GM21528 (cell line): Measurements from ENCODE around the gene CCDC27.

Experiments used
- ATAC-seq: cut with Tn5 transposase; IDR thresholded peaks from one replicate; pipeline ENCODE4 v1.9.1; 2021; ENCODE audit warnings: mild to moderate bottlenecking, moderate library complexity; ENCODE audit not compliant: unreplicated experiment, low FRiP score

The CCDC27 gene

GRCh38 chr1:3752400-3752945, at the start of gene CCDC27:
CCDC27 (plus strand) TSS chr1:3752450; CDS start chr1:3752482, 32 bp downstream.
- ATAC-seq: no peak

- ATAC-seq: no peak
These were observed 49.7 kb upstream of the CCDC27 start for GRCh38 chr1:3702528-3702927.

GRCh38 chr1:3702990-3703728, 49.1 kb upstream of the CCDC27 start:
- no peak for ATAC-seq

GRCh38 chr1:3703786-3704371, 48.4 kb upstream of the CCDC27 start:
- no peak for ATAC-seq

GRCh38 chr1:3705341-3705950, 46.8 kb upstream of the CCDC27 start:
- ATAC-seq: no peak

GRCh38 chr1:3706651-3707297, 45.5 kb upstream of the CCDC27 start:
- ATAC-seq: no peak

- no peak for ATAC-seq
These were observed 44.8 kb upstream of the CCDC27 start for GRCh38 chr1:3707298-3707938.

- ATAC-seq: no peak
These were observed 44.3 kb upstream of the CCDC27 start for GRCh38 chr1:3707939-3708328.

- no peak for ATAC-seq
These were observed 43.5 kb upstream of the CCDC27 start for GRCh38 chr1:3708791-3709190.

GRCh38 chr1:3710251-3710650, 42.0 kb upstream of the CCDC27 start:
- ATAC-seq: no peak

- no peak for ATAC-seq
These were observed 40.9 kb upstream of the CCDC27 start for GRCh38 chr1:3711381-3711779.

GRCh38 chr1:3711780-3712451, 40.3 kb upstream of the CCDC27 start:
- no peak for ATAC-seq

GRCh38 chr1:3712573-3713535, 39.4 kb upstream of the CCDC27 start:
- no peak for ATAC-seq

- no peak for ATAC-seq
These were observed 38.4 kb upstream of the CCDC27 start for GRCh38 chr1:3713840-3714239.

- ATAC-seq: no peak
These were observed 37.9 kb upstream of the CCDC27 start for GRCh38 chr1:3714284-3714741.

- no peak for ATAC-seq
These were observed 37.4 kb upstream of the CCDC27 start for GRCh38 chr1:3714814-3715213.

GRCh38 chr1:3716351-3716750, 35.9 kb upstream of the CCDC27 start:
- no peak for ATAC-seq

- no peak for ATAC-seq
These were observed 35.1 kb upstream of the CCDC27 start for GRCh38 chr1:3717041-3717714.
